NCI-H1930 (cell line): Measurements from ENCODE around the gene DNAJA1.

Experiments
- DNase-seq, 2 experiments: peaks; one replicate each; lab custom pipeline; 2025; lab: John Stamatoyannopoulos, UW

Gene DNAJA1

GRCh38 chr9:33029231-33029786 is 4.2 kb downstream of the DNAJA1 start:
- DNase-seq, result no peak

GRCh38 chr9:33030285-33030684 is 5.2 kb downstream of the DNAJA1 start:
- DNase-seq, result no peak

GRCh38 chr9:33032292-33032691 is 7.2 kb downstream of the DNAJA1 start:
- DNase-seq, result no peak

- no peak for DNase-seq
Observed at GRCh38 chr9:33032865-33033264, 7.8 kb downstream of the DNAJA1 start.

GRCh38 chr9:33040792-33041431 is 15.8 kb downstream of the DNAJA1 start:
- no peak for DNase-seq

- DNase-seq, result no peak
Observed at GRCh38 chr9:33041432-33042188, 16.5 kb downstream of the DNAJA1 start.

GRCh38 chr9:33042473-33042872 is 17.4 kb downstream of the DNAJA1 start:
- no peak for DNase-seq

- peak in 1 of 2 experiments; percentile 17 for DNase-seq
Observed at GRCh38 chr9:33043671-33044070, 18.6 kb downstream of the DNAJA1 start.

- DNase-seq, result peak; percentile 90 to 95
Observed at GRCh38 chr9:33044162-33044673, 19.1 kb downstream of the DNAJA1 start.

GRCh38 chr9:33044677-33045282 is 19.7 kb downstream of the DNAJA1 start:
- peak; percentile 17 to 76 for DNase-seq

GRCh38 chr9:33046061-33046460 is 21.0 kb downstream of the DNAJA1 start:
- no peak for DNase-seq

- no peak for DNase-seq
Observed at GRCh38 chr9:33048054-33048465, 23.0 kb downstream of the DNAJA1 start.

- DNase-seq, result no peak
Observed at GRCh38 chr9:33049680-33050361, 24.7 kb downstream of the DNAJA1 start.

GRCh38 chr9:33051144-33051543 is 26.1 kb downstream of the DNAJA1 start:
- no peak for DNase-seq

- DNase-seq, result no peak
Observed at GRCh38 chr9:33065157-33066076, 40.3 kb downstream of the DNAJA1 start.

GRCh38 chr9:33068991-33069390 is 43.9 kb downstream of the DNAJA1 start:
- no peak for DNase-seq

GRCh38 chr9:33076046-33077004 is 51.3 kb downstream of the DNAJA1 start, which contains the start of gene SMU1:
Gene SMU1 (minus strand): TSS chr9:33076674. CDS start chr9:33076608, 66 bp downstream.
- peak; percentile 97 to 98 for DNase-seq

- no peak for DNase-seq
Observed at GRCh38 chr9:33080534-33080933, 55.5 kb downstream of the DNAJA1 start.

- peak; percentile 71 to 79 for DNase-seq
Observed at GRCh38 chr9:33081128-33081851, 56.2 kb downstream of the DNAJA1 start.
